Kidney (tissue), 14 donors: Measurements from ENCODE around the gene REC114. TPM values are rescaled to one million over a fixed set of nuclear protein-coding genes. Genes with fewer than 3 reads are reported as not detected.

Experiments
- DNase-seq, 5 donors: peaks; one replicate each; pipeline ENCODE4 v3.0.0-alpha.2; 2013 to 2020
- FAIRE-seq: peaks from 2 replicates; lab custom pipeline; 2012; peaks lifted over from hg19 to GRCh38; lab: Jason Lieb, UNC
- H3K27ac ChIP-seq, 2 donors: one replicate each; pipeline ENCODE4 v1.7.0; 2013; ENCODE audit warnings: low read depth in 2 of 2, low read length in 2 of 2, inconsistent platforms in 1 of 2
- H3K27me3 ChIP-seq: one replicate; pipeline ENCODE4 v1.7.1; 2013; ENCODE audit warnings: low read length, inconsistent platforms; ENCODE audit not compliant: control insufficient read depth, insufficient read depth
- H3K36me3 ChIP-seq, 3 donors: one replicate each; pipeline versions ENCODE4 v1.7.0 to v1.7.1; 2013; ENCODE audit warnings: low read length in 3 of 3, control low read depth in 1 of 3, inconsistent platforms in 1 of 3; ENCODE audit not compliant: insufficient read depth in 3 of 3, control insufficient read depth in 2 of 3
- H3K4me1 ChIP-seq, 3 donors: one replicate each; pipeline versions ENCODE4 v1.7.0 to v1.7.1; 2013; ENCODE audit warnings: low read length in 3 of 3, inconsistent platforms in 1 of 3, low read depth in 1 of 3; ENCODE audit not compliant: control insufficient read depth in 2 of 3, insufficient read depth in 2 of 3
- H3K4me3 ChIP-seq, 3 donors: one replicate each; pipeline versions ENCODE4 v1.7.0 to v1.8.1; 2013; ENCODE audit warnings: low read length in 3 of 3, control low read depth in 1 of 3, inconsistent platforms in 1 of 3
- H3K9ac ChIP-seq, 3 donors: one replicate each; pipeline versions ENCODE4 v1.7.0 to v1.7.1; 2013; ENCODE audit warnings: low read length in 3 of 3, control low read depth in 1 of 3, inconsistent platforms in 1 of 3
- H3K9me3 ChIP-seq, 3 donors: one replicate each; pipeline versions ENCODE4 v1.7.0 to v1.7.1; 2013; ENCODE audit warnings: low read length in 3 of 3, control low read depth in 1 of 3, inconsistent platforms in 1 of 3; ENCODE audit not compliant: control insufficient read depth in 2 of 3, insufficient read depth in 1 of 3
- intact Hi-C: fragments of 100-400 bp; cut with DNase I; formaldehyde crosslinking; loops from one replicate; pipeline ENCODE4 v1.11.1; 2022
- polyA plus RNA-seq: library from polyadenylated mRNA; stranded (reverse); fragments of 350-450 nt; fragmentation: Illumina TruSeq; extraction: RNeasy Lipid Tissue Mini Kit (QIAGEN cat#74804); gene quantifications from one replicate; pipeline ENCODE4 v1.2.3, GENCODE V29; 2014; ENCODE audit warnings: low read depth, low replicate concordance; ENCODE audit not compliant: insufficient read depth
- total RNA-seq: library from RNA; stranded (reverse); fragmentation: NEBNext Ultra II Directional; extraction: Animal tissue kit (Norgen Biotek cat#: 25700); gene quantifications from one replicate; pipeline ENCODE4 v1.2.1, GENCODE V29; 2021
- TF ChIP-seq, protein P1 (sequence below): IDR thresholded peaks from 3 replicates; pipeline ENCODE4 v1.5.1; 2012; ENCODE audit warnings: mild to moderate bottlenecking, moderate library complexity, borderline replicate concordance; ENCODE audit not compliant: insufficient read depth; ENCODE audit errors: extremely low read depth
- donor health status: control.
- donor health status: control.
- donor health status: control.
- donor health status: control.
- donor health status: control.
- donor health status: DM: yes; HTN: yes; CAD: no.
- donor health status: Normal renal cell carcinoma (clear cell type).

REC114 gene
- total and polyA plus RNA-seq, 2 donors from 2014 or later = not detected

DNA sequence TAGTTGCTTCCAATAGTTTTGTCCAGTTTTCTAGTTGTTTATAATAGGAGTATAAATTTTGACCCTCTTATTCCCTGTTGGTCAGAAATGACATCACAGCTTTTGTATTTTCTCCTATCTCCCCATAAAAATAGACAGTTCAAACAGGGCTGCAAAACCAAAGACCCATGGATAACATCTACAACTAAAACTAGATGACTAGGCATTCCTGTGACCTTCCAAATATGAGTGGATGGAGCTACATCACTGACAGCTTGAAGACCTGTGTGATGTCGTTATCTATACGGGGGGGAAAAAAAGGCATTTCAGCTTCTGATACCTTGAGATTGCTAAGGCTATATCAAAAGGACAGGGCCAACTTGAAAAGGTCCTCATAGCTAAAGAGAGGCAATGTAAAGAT, 84.6 kb downstream of the REC114 start:
- peaks cover 0 to 2% (median 0%) of the 10 kb centered on the region in 3 donors for H3K9me3 ChIP-seq
- H3K36me3 ChIP-seq = no peaks in the 10 kb centered on the region
- TF ChIP-seq, protein P1, sequence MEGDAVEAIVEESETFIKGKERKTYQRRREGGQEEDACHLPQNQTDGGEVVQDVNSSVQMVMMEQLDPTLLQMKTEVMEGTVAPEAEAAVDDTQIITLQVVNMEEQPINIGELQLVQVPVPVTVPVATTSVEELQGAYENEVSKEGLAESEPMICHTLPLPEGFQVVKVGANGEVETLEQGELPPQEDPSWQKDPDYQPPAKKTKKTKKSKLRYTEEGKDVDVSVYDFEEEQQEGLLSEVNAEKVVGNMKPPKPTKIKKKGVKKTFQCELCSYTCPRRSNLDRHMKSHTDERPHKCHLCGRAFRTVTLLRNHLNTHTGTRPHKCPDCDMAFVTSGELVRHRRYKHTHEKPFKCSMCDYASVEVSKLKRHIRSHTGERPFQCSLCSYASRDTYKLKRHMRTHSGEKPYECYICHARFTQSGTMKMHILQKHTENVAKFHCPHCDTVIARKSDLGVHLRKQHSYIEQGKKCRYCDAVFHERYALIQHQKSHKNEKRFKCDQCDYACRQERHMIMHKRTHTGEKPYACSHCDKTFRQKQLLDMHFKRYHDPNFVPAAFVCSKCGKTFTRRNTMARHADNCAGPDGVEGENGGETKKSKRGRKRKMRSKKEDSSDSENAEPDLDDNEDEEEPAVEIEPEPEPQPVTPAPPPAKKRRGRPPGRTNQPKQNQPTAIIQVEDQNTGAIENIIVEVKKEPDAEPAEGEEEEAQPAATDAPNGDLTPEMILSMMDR = no peak
- FAIRE-seq (no peak), DNase-seq (no peak)
- intact Hi-C loops = no loop called here
- H3K9ac ChIP-seq = no peak overlapping the region
- no peak overlapping the region for H3K4me3 ChIP-seq
- no peaks in the 10 kb centered on the region for H3K27me3 ChIP-seq
- no peak overlapping the region for H3K27ac ChIP-seq
- H3K4me1 ChIP-seq = no peaks in the 10 kb centered on the region

DNA sequence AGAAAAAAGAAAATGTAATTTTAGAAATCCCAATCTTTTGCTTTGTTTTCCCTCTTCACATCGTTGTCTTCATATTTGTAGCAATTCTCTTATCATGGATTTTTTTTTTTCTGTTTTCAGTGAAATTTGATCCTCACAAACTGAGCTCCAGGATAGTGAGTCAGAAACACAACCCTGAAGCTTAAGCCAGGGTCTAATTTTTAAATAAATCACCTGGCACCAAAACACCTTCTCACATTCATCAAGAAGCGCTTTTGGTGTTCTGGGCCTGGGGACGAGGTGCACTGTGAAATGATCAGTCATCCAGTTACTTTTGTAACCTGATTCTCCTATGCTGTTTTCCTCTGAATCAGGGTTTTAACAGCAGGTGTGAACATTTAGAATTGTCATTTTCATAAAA, 87.7 kb downstream of the REC114 start:
- intact Hi-C loops = no loop called here
- H3K36me3 ChIP-seq = no peaks in the 10 kb centered on the region
- DNase-seq (peak in 2 of 5 donors; percentile 4 to 7), FAIRE-seq (no peak)
- H3K4me1 ChIP-seq = no peaks in the 10 kb centered on the region
- no peak overlapping the region for H3K9ac ChIP-seq
- H3K4me3 ChIP-seq = no peak overlapping the region
- TF ChIP-seq, protein P1 = no peak
- no peak overlapping the region for H3K27ac ChIP-seq
- H3K9me3 ChIP-seq = no peaks in the 10 kb centered on the region
- H3K27me3 ChIP-seq = no peaks in the 10 kb centered on the region

DNA sequence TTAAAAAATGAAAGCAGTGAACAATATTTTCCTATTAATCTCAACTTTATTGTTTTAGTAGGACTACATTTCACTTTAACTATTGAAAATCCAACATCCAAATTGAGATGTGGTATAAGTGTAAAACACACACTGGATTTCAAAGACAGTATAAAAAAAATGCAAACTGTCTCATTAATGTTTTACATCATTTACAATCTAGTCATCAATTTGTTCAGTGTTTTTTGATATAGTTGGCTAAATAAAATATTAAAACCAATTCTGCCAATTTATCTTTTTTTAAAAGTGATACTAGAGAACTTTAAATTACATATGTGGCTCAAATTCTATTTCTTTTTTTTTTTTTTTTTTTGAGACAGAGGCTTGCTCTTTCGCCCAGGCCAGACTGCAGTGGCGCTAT, 95.2 kb downstream of the REC114 start:
- FAIRE-seq (peak; percentile 8), DNase-seq (no peak)
- no peaks in the 10 kb centered on the region for H3K4me1 ChIP-seq
- no peak overlapping the region for H3K9ac ChIP-seq
- no peaks in the 10 kb centered on the region for H3K9me3 ChIP-seq
- intact Hi-C loops = no loop called here
- H3K36me3 ChIP-seq = no peaks in the 10 kb centered on the region
- TF ChIP-seq, protein P1 = no peak
- H3K27ac ChIP-seq = no peak overlapping the region
- H3K27me3 ChIP-seq = no peaks in the 10 kb centered on the region
- no peak overlapping the region for H3K4me3 ChIP-seq

DNA sequence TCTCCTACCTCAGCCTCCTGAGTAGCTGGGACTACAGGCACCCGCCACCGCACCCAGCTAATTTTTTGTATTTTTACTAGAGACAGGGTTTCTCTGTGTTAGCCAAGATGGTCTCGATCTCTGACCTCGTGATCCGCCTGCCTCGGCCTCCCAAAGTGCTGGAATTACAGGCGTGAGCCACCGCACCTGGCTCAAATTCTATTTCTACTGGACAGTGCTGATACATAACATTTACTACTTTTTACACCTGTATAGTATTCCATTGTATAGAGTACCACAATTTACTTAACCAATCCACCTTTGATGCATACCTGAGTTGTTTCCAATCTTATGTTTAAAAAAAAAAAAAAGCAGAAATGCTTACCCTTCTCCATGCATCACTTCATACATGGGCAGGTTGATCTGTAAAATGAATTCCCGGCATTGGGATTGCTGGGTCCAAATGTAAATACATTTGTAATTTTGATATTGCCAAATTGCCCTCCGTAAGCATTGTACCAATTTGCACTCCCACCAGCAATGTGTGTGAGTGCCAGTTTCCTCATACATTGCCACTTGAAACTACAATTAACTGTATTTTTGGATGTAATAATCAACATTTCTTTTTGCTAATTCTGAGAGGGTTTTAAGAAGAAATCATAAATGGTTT, 95.7 kb downstream of the REC114 start:
- H3K4me3 ChIP-seq = no peak overlapping the region
- intact Hi-C loops = no loop called here
- H3K27ac ChIP-seq = no peak overlapping the region
- H3K9ac ChIP-seq = no peak overlapping the region
- no peak for DNase-seq
- H3K27me3 ChIP-seq = no peaks in the 10 kb centered on the region
- FAIRE-seq = no peak
- H3K4me1 ChIP-seq = no peaks in the 10 kb centered on the region
- H3K36me3 ChIP-seq = no peaks in the 10 kb centered on the region
- TF ChIP-seq, protein P1 = no peak
- H3K9me3 ChIP-seq = no peaks in the 10 kb centered on the region
